ENCODE results near the gene TRIM28.
"Not testable (repeated sequence)": the region's sequence is repeated elsewhere in the genome, so short reads cannot be mapped to it uniquely, and the experiment has no call there.

Gene TRIM28

DNA sequence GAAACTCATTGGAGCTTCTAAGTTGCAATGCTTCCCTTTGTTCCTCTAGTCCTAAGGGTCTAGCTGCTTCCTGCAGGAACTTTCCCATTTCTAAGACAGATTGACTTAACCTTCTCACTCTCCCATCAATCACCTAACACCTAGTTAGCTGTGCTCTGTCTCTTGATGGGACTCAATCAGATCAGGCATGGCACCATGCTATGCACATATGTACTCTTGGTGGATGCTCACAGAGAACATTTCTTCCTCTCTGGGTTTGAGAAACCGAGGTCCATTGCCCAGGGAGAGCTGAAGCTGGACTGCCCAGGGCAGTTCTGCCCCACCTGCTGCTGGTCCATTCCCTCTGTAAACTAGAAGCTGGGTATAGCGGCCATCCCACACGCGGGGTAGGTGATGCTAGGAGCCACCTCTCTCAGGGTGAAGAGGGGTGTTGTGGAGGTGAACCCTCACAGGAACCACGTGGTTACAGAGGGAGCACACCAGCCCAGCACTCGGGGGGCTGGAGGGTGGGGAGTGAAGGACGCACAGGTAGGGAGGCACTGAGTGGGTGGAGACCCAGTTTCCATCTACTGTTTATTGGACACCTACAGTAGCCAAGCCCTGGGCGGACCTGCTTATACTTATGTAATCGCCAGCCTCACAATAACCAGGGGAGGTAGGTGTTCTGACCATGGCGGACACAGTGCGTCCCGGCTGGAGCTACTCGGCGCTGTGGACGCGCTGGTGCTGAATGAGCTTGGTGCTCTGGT is 17.7 kb downstream of the TRIM28 start:
- no peak for DNase-seq (ENCODE audit: low spot score)

DNA sequence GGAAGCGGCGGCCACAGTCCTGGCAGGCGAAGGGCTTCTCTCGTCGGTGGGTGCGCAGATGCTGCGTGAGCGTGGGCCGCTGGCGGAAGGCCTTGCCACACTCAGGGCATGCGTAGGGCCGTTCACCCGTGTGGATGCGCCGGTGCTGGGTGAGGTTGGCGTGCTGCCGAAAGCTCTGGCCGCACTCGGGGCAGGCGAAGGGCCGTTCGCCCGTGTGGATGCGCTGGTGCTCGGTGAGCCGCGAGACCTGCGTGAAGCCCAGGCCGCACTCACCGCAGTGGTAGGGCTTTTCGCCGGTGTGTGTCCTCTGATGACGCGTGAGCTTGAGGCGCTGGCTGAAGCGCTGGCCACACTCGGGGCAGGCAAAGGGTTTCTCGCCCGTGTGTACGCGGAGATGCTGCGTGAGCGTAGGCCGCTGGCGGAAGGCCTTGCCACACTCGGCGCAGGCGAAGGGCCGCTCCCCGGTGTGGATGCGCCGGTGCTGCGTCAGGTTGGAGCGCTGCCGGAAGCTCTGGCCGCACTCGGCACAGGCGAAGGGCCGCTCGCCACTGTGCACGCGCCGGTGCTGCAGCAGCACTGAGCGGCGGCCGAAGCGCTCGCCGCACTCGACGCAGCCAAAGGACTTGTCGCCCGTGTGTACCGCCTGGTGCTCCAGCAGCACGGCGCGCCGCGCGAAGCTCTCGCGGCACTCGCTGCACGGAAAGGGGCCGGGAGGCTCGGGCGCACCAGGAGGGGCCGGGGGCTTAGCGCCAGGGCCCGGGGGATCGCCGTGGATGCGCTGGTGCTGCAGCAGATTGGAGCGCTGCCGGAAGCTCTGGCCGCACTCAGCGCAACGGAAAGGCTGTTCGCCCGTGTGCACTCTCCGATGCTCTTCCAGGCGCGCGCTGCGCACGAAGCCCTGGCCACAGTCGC is 18.5 kb downstream of the TRIM28 start:
- DNase-seq (ENCODE audit: low spot score): no peak

DNA sequence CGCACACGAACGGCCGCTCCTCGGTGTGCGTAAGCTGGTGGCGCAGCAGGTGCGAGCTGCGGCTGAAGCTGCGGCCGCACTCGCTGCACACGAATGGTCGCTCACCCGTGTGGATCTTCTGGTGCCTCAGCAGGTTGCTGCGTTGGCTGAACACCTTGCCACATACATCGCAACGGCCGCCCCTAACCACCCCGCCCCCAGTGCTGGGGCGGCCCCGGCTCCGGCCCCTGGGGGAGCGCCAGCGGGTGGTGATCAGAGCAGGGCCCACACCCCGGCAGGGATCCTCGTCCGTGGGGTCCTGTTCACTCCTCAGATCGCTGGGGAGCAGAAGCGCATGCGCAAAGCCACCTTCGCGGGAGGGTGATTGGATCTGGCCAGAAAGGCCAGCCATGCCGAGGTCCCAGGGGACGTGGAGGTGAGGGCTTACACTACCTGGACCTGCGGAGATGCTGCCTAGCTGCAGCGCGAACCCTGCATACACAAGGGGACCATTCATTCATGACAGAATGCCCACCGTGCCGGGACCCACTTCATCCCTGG is 19.2 kb downstream of the TRIM28 start:
- DNase-seq (ENCODE audit: low spot score): no peak

DNA sequence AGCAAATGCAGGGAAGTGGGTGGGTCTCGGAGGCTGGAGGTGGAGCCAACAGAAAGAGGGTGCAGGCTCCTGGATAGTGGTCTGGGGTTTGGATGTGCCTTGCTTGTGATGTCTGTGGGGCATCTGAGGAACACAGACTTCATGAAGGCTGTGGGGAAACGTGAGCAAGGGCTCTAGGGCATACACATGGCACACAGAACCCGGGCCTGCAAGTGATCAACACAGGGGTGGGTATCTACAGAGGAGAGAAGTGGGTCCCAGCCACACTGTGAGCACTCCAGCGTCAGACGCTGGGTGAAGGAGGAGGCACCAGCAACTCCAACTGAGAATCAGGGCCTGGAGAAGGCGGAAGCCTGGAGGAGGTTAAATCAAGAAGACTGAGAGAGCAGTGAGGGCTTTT is 20.0 kb downstream of the TRIM28 start:
- DNase-seq (ENCODE audit: low spot score): no peak

DNA sequence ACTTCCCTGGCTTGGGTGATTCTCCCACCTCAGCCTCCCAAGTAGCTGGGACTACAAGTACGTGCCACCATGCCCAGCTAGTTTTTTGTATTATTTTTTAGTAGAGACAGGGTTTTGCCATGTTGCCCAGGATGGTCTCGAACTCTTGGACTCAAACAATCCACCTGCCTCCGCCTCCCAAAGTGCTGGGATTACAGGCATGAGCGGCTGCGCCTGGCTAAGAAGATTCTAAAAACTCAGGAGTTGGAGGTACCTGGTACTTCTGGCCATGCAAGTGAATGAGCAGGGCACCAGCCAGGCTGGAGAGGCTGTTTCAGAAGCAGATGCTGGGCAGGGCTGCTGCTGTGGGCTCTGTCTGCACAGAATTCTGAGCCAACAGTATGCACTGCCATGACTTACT is 23.1 kb downstream of the TRIM28 start:
- DNase-seq (ENCODE audit: low spot score): no peak

DNA sequence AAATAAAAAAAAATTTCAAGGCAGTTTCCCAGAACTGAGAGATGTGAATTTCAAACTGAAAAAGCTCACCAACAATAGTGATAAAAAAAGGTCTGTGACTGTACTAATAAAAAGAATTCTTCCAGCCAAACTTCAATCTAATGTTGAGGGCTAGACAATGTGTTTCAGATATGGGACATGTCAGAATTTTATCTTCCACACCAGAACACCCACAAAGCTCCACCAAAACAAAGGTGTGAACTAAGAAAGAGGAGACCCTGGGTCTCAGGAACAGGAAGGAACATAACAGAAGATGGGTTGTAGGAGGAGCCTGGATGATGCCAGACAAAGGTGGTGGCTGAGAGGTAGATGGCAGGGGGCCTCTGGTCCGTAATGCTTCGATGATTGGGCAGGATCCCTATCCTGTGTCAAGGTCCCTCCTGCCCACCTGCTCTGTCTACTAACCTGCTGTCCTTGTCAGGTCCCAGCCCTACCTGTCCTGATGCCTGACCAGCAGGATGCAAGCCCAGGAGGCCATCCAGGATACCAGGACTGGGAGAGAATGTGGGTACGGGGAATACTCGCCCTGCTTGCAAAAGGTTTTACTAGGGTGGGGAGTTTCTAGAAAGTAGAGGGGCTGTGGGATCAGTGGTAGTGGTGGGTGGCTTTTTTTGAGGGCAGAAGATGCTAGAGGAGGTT is 24.7 kb downstream of the TRIM28 start:
- DNase-seq (ENCODE audit: low spot score): no peak

DNA sequence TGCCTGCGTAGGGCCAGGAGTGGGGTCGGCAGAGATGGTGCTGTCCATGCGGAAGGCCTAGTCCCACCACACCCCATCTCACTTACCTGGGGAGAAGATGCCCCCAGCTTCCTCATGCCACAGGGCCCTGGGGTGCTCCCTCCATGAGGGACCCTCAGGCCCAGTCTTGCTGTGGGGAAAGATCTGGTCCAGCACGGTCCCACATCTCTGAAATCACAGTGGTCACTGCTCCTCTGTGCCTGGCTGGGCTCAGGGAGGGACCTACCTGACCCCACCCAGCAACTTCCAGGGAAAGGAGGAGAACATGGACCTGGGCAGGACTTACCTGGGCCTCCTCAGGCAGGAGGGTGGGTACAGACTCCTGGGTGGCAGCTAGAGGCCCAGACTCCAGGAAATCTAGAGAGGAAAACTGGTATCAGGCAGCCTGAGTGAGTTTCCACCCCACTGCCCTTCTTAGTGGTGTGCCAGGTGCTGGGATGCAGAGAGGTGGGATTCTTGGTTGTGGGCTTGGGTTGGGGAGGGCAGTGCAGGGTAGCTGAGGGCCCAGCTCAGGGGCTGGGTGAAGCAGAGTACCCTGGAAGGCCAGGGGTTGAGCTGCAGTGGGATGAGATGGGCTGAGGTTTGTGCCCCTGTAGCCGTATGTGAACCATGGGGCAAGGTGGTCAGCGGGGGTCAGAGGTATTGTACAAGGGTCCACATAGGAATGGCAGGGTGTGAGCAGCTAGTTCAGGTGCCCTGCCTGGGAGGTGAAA is 25.5 kb downstream of the TRIM28 start:
- no peak for DNase-seq (ENCODE audit: low spot score)

DNA sequence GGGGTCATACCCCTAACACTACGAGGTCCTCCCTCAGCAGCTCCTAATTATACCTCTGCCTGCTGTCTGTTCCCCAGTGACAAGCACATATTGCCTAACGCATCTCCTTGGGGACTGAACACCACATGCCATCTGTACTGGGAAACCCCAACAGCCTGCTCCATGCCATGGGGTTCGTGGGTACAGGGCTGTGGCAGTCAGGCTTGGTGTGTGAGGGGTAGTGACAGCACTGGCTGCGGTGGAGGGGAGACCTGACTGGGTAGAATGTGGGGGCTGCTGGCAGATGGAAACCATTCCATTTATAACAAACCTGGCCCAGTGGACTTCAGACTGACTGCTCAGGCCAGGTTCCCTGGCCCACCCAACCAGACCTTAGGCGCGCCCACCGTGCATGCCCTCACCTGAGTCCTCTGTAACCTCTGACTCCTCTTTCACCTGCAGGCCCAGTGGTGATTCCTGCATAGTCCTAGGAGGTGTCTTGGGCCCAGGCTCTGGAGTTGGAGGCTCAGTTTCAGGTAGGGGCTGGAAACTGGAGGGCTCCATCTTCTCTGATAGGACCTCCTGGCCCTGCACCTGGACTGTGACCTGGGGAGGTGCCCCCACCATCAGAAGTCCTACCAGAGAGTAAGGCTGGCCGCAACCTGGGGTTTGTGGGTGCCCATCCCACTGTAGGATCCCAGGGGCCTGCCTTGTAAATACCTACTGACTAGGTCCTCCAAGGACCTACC is 26.2 kb downstream of the TRIM28 start:
- no peak for DNase-seq (ENCODE audit: low spot score)

DNA sequence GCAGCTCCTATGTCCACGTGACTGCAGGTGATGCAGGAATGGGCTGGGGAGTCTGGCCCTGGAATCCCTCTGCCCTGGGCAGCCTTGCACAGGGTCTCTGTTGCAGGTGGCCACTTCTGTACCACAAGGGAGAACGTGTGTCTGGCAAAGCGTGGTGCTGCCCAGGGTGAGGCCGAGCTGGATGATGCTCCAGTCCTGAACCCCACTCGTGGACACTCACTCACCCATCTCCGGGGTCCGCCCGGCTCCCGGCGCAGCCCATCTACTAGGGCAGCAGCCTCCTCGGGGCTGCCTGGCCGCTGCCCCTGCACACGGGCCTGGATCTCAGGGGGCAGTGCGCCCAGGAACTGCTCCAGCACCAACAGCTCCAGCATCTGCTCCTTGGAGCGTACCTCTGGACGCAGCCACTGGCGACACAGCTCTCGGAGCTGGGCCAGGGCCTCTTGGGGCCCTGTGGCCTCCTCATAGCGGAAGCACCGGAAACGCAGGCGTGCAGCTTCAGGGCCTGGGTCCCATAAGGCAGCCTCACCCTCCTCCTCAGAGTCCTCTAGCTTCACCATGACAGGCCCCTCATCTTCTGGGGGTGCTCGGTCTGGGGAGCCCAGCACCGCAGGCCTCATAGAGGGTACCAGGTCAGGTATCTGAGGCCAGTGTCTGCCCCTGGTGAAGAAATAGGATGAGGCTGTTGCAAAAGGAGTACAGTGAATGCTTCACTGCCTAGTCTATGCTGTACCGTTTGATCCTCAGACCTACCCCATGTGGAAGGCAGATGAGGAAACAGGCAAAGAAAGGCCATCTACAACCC is 27.1 kb downstream of the TRIM28 start:
- DNase-seq (ENCODE audit: low spot score): no peak

DNA sequence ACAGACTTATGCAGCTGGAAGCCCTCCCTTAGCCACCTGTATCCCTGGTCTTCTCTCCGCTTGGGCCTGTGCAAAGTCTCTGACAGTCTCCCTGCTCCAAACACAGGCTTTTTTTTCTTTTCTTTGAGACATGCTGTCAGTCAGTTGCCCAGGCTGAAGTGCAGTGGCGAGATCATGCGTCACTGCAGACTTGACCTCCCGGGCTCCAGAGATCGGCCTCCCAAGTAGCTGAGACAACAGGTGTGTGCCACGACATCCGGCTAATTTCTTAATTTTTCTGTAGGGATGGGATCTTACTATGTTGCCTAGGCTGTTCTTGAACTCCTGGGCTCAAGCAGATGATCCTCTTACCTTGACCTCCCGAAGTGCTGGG is 27.7 kb downstream of the TRIM28 start:
- DNase-seq (ENCODE audit: low spot score): no peak

DNA sequence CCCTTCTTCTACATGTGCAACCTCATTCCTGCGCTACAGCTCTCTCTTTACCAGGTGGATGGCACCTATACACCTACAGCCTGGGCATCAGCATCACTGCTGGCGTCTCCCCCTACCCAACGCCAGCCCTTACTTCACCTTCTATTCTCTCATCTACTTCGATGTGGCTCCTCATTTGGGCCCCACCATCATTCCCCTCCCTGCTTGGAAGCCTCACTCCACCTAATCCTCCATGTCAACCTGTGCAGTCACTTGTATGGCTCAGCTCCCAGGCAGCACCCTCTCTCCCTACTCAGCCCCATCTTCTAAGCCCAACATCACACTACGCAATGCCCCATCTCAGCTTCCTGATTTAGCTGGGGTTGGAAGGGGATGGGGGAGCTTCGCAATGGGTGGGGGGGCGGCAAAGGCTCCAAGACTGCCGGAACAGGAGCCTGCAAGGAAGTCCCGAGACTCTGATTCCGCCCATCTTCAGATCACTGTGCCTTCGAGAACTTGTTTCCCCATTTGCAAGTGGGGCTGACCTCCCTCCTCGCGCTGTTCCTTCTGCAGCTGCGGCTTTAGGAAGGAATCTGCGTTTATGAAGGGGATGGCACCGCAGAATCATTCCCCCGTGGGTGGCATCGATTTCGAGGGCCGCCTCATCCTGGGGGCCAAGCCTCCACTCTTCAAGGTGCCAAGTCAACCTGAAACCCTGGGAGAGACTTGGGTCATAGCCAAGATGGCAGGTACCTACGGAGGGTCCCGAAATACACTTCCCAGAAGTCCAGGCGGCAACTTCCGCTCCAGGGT is 28.4 kb downstream of the TRIM28 start:
- DNase-seq (ENCODE audit: low spot score): no peak

DNA sequence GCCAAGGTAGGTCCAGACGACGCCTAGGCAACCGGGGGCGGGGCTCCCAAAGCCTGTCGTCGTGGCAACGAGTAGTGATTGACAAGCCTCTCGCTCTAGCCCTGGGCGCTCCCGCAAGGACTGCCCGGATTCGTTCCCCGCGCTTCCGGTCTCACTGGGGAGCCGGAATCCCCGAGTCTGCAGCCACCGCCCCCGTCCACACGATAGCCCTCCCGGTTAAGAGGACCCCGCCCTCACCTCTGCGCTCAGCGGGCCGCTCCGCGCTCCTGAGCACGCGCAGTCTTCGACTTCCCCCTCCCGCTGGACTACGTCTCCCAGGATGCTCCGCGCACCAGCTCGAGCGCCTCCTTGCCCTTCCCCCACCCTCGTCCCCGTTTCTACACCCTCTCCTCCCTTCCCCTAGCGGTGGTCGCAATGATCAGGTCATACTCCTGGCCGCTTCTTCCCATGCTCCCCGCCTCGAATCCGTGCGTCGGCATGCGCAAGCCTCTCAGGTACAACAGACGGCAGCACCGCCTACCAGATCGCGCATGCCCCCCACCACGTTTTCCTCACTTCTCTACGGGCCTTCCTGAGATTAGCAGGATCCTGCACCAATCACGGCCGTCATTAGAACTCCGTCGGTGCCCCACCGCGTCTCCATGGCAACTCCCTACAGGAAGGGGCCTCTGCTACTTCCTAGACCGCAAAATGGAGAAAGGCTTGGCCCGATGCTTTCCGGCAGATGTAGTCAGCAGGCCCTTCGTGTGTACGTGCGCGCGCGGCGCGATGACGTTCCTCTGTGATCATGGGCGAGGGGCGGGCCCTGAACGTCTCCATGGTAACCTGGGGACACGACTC is 29.2 kb downstream of the TRIM28 start, which contains the start of gene MZF1:
MZF1 (minus strand) TSS at position 518 of the 840 bp plus-strand sequence. CDS start 1,946 bp downstream, outside the sequence.
- DNase-seq (ENCODE audit: low spot score): peak; percentile 99

DNA sequence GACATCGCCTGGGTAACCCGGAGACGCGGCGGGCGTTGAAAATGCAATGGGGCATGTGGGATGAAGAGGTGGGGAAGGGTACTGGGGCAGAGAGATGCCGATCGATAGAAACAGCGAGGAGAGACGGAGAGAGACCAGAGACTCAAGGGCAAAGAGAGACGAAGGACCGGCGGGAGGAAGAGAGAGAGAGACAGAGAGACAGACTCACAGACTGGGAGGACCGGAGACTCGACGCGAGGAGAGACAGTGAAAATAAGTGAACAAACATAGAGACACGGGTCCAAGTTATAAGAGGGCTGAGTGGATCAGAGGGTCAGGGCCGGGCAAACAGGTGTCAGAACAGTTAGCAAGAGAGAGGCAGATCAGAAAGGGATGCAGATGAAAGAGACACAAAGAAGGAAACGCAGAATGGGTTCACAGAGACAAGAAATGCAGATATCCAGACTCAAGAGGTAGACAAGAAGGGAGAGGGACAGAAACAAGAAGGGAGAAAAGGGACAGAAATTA is 29.8 kb downstream of the TRIM28 start:
- no peak for DNase-seq (ENCODE audit: low spot score)

DNA sequence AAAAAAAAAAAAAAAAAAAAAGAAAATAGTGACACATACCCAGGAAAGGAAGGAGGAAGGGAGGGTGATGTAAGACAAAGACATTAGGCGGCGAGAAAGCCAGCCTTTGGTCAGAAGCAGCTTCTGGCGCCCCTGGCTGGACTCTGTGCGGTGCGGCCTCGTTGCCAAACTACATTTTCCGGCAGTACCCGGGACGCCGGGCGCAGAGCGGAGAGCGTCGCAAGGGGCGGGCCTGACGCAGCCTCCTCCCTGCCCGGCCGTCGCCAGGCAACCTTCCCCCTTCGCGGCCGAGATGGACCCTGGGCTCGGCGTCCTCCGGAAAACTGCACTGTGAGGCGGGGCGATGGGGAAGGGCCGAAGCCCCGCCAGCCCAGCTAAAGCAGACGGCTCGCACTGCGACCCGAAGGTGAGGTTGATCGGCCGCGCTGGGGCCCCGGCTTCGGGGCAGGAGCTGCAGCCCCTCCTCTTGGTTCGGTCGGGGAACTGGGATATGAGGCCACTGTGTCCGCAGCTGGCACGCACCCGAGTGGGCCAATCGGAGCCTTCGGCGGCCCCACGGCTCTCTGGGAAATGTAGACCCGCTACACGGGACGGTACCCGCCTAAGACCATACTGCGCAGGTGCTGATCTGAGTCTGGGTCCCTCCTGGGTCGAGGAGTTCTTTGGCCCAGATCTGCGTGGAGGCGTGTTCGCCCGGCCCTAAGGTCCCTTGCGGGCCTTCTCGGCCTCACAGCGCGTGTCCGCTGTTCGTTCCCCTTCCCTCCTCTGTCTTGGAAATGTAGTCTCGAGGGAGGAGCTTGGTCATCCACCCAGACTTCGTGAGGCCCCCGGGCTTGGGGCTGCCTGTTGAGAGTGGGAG is 31.5 kb downstream of the TRIM28 start:
- DNase-seq (ENCODE audit: low spot score): peak; percentile 84

DNA sequence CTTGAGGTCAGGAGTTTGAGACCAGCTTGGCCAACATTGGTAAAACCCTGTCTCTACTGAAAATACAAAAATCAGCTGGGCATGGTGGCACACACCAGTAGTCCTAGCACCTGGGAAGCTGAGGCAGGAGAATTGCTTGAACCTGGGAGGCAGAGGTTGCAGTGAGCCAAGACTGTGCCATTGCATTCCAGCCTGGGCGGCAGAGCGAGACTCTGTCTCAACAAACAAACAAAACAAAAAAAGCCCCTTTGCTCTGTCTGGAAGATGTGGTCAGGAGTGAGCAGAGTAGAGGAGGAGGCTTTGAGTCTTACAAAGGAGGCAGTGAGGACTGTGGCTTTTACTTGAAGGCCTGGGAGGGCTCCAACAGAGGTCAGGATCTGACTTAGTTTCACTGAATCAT is 33.7 kb downstream of the TRIM28 start:
- DNase-seq (ENCODE audit: low spot score): not testable (repeated sequence)

DNA sequence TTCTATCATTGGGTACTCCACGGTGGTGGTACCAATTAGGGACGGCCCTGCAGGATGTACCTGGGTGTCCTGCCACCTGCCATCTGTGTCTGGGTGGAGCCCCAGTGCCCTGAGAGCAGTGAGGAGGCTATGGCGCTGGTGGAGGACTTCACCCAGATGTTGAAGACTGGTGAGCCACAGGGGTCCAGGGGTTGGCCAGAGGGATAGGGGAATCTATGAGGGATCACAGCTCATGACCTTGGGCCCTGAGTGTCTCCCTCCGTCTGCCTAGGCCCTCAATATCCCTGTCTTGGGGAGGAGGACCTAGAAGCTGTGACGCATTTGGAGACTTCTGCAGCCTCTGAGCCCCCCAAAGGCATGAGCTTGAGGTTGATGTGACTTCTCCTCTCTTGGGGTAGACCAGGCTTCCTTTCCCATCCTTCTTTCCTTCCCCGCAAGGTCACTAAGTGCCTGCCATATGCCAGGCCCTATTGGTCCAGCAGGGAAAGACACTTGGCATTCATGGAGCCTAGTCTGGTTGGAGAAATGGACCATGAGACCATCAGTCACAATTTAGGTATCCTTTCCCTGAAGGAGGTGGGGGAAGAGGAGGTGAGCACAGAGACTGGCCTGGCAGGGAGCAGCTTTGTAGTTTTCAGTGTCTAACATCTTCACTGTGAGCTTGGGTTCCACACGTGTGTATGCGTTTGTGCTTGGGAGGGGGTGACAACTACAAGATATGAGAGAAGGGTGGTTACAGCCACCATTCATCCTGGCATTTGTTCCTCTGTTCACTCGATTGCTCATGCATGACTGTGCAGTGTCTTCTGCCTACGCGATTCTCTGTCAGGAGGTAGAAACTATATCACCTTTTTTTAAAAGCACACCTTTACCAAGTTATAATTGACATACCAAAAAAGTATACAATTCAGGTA is 34.4 kb downstream of the TRIM28 start:
- DNase-seq (ENCODE audit: low spot score): no peak
